Fibroblast of lung (primary cell): ENCODE results near the gene CIPC. TPM values are rescaled to one million over a fixed set of nuclear protein-coding genes. Genes with fewer than 3 reads are reported as not detected.

ENCODE experiments used
- DNase-seq, 2 donors: peaks; one replicate each; pipeline versions ENCODE4 v3.0.0 to v3.0.0-alpha.2; 2010; ENCODE audit warnings: low read depth in 2 of 2
- H2AFZ ChIP-seq: 2 replicates; pipeline ENCODE4 v1.5.1; 2012; ENCODE audit warnings: low read length, control low read depth, inconsistent platforms
- H3K27ac ChIP-seq: 2 replicates; pipeline ENCODE4 v1.5.1; 2011; ENCODE audit warnings: low read length, control low read depth; ENCODE audit not compliant: insufficient read depth
- H3K27me3 ChIP-seq: 2 replicates; pipeline ENCODE4 v1.5.1; 2011; ENCODE audit warnings: mild to moderate bottlenecking, low read length; ENCODE audit not compliant: control insufficient read depth, insufficient read depth
- H3K36me3 ChIP-seq: 2 replicates; pipeline ENCODE4 v1.5.1; 2011; ENCODE audit warnings: low read length; ENCODE audit not compliant: control insufficient read depth, insufficient read depth
- H3K4me1 ChIP-seq: 2 replicates; pipeline ENCODE4 v1.5.1; 2011; ENCODE audit warnings: low read length; ENCODE audit not compliant: control insufficient read depth, insufficient read depth; ENCODE audit errors: extremely low read depth
- H3K4me2 ChIP-seq: 2 replicates; pipeline ENCODE4 v1.5.1; 2011; ENCODE audit warnings: low read length, control low read depth; ENCODE audit not compliant: insufficient read depth; ENCODE audit errors: extremely low read depth
- H3K4me3 ChIP-seq, 4 experiments: fragments of 200-600 bp in 1 of 4; sonication (generic) in 1 of 4; replicated peaks in 1 of 4; 2 replicates each; pipeline ENCODE4 v1.5.1; 2011 to 2016; ENCODE audit warnings: low read length in 4 of 4, low read depth in 3 of 4, mild to moderate bottlenecking in 3 of 4, control low read depth in 2 of 4, inconsistent platforms in 1 of 4, mixed read lengths in 1 of 4; ENCODE audit not compliant: insufficient read depth in 1 of 4; ENCODE audit errors: control extremely low read depth in 1 of 4
- H3K79me2 ChIP-seq: 2 replicates; pipeline ENCODE4 v1.5.1; 2012; ENCODE audit warnings: mild to moderate bottlenecking, low read length, inconsistent platforms; ENCODE audit not compliant: control insufficient read depth, insufficient read depth
- H3K9ac ChIP-seq: 2 replicates; pipeline ENCODE4 v1.5.1; 2011; ENCODE audit warnings: mild to moderate bottlenecking, low read length, control low read depth; ENCODE audit not compliant: insufficient read depth
- H3K9me3 ChIP-seq: 2 replicates; pipeline ENCODE4 v1.5.1; 2012; ENCODE audit warnings: low read depth, low read length; ENCODE audit not compliant: control insufficient read depth, insufficient read depth
- H4K20me1 ChIP-seq: 2 replicates; pipeline ENCODE4 v1.5.1; 2011; ENCODE audit warnings: low read length; ENCODE audit not compliant: control insufficient read depth, insufficient read depth; ENCODE audit errors: extremely low read depth
- CTCF ChIP-seq, 2 donors: IDR thresholded peaks in 1 of 2; conservative IDR thresholded peaks in 1 of 2; 1 replicate in 1 of 2; 2 replicates in 1 of 2; pipeline ENCODE4 v1.5.1; 2011 to 2012; ENCODE audit warnings: low read length in 2 of 2, control low read depth in 1 of 2, inconsistent platforms in 1 of 2, low read depth in 1 of 2, mild to moderate bottlenecking in 1 of 2
- EZH2 ChIP-seq: IDR thresholded peaks from 2 replicates; pipeline ENCODE4 v1.5.1; 2012; ENCODE audit warnings: low read length, control low read depth, mild to moderate bottlenecking; ENCODE audit errors: missing control alignments
- polyA plus RNA-seq, 2 donors: library from polyadenylated mRNA; depleted of rRNA in 1 of 2; stranded (reverse) in 1 of 2; unstranded in 1 of 2; fragments of >200 nt; gene quantifications; 2 replicates each; pipeline ENCODE4 v1.2.1, GENCODE V29; 2011 to 2012; ENCODE audit warnings: missing spikeins in 1 of 2
- total RNA-seq: library from RNA; depleted of rRNA; stranded (reverse); fragments of >200 nt; gene quantifications from 2 replicates; pipeline ENCODE4 v1.2.1, GENCODE V29; 2014

The CIPC gene
- total and polyA plus RNA-seq, 2 donors (not counting 1 experiment from before 2014, with no cell fraction given), result 12.1 to 12.8 TPM

GRCh38 chr14:77114609-77115008, 16.6 kb downstream of the CIPC start:
- Histone ChIP-seq H3K27me3 (no peaks in the 10 kb centered on the region), H3K9ac (no peak overlapping the region), H3K9me3 (no peaks in the 10 kb centered on the region), H4K20me1 (no peaks in the 10 kb centered on the region), H3K4me3 (no peak overlapping the region), H3K27ac (no peak overlapping the region), H3K79me2 (no peaks in the 10 kb centered on the region), H3K36me3 (peaks cover 5% of the 10 kb centered on the region), H3K4me1 (no peaks in the 10 kb centered on the region), H3K4me2 (no peak overlapping the region), H2AFZ (no peak overlapping the region)
- no peak for DNase-seq
- no peak for TF ChIP-seq CTCF (conservative IDR thresholded peaks at IDR 0.05 in 1 of 2, IDR thresholded peaks at IDR 0.05 in 1 of 2; ENCODE audit: low read depth in 1 of 2, low read length in 2 of 2)
- no peak for TF ChIP-seq EZH2

- Histone ChIP-seq H3K4me1 (no peaks in the 10 kb centered on the region), H3K4me3 (no peak overlapping the region), H3K9ac (no peak overlapping the region), H3K27me3 (no peaks in the 10 kb centered on the region), H3K9me3 (no peaks in the 10 kb centered on the region), H3K4me2 (no peak overlapping the region), H3K27ac (no peak overlapping the region), H2AFZ (no peak overlapping the region), H3K79me2 (no peaks in the 10 kb centered on the region), H3K36me3 (peaks cover 5% of the 10 kb centered on the region), H4K20me1 (no peaks in the 10 kb centered on the region)
- TF ChIP-seq EZH2, result no peak
- no peak for TF ChIP-seq CTCF (conservative IDR thresholded peaks at IDR 0.05 in 1 of 2, IDR thresholded peaks at IDR 0.05 in 1 of 2; ENCODE audit: low read depth in 1 of 2, low read length in 2 of 2)
- no peak for DNase-seq
Observed at GRCh38 chr14:77116172-77116817, 18.2 kb downstream of the CIPC start.

GRCh38 chr14:77119851-77120250, 21.8 kb downstream of the CIPC start:
- Histone ChIP-seq H3K27ac (no peak overlapping the region), H2AFZ (no peak overlapping the region), H3K36me3 (no peaks in the 10 kb centered on the region), H3K79me2 (no peaks in the 10 kb centered on the region), H3K9me3 (no peaks in the 10 kb centered on the region), H4K20me1 (no peaks in the 10 kb centered on the region), H3K4me1 (no peaks in the 10 kb centered on the region), H3K9ac (no peak overlapping the region), H3K27me3 (no peaks in the 10 kb centered on the region), H3K4me2 (no peak overlapping the region), H3K4me3 (no peak overlapping the region)
- DNase-seq, result no peak
- TF ChIP-seq EZH2 (no peak), CTCF (conservative IDR thresholded peaks at IDR 0.05 in 1 of 2, IDR thresholded peaks at IDR 0.05 in 1 of 2; ENCODE audit: low read depth in 1 of 2, low read length in 2 of 2) (no peak)
